ENCODE data around the gene NOX3. TPM values are rescaled to one million over a fixed set of nuclear protein-coding genes. Genes with fewer than 3 reads are reported as not detected.

NOX3 gene
- total and polyA plus RNA-seq, 2 experiments from 2014 or later, result not detected

DNA sequence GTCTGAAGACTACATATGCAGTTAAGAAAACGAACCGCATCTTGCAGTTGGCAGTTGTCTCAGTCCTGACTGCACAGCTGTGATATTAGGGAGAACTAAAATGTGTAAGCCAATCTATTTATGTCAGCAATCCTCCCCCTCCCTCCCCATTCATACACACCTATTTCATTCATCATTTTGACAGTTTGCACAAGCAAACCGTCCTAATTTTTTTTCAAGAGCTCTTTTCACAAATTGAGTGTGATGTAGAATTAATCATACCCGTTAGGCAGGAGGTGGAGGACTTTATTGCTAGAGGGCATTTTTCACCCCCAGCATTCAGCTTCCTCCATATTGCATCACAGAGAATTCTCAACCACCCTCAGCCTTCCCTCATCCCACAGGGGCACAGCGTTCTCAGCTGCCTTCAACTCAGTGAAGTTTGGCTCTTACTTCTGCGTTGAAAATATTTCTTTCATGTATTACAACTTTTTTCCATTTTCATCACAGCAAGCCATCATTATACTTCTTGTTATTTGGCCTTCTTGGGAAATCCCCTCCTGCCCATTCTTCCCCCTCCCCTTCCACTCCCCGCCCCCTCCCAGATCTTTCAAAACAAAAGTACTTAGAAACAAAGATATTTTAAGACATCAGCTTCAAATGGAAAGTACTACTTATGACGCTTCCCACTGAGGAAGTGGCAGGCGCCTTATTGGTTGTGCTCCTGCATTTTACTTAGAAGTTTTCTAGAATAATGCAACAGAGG lies 37.5 kb downstream of the NOX3 start:
- H3K36me3 Mint-ChIP-seq (ENCODE audit: low read depth), result no peaks in the 10 kb centered on the region
- Histone ChIP-seq H3K79me2 (replicated peaks; ENCODE audit: insufficient read depth) (no peaks in the 10 kb centered on the region), H3K4me2 (peak overlapping the region; percentile 21; the same call in 1 of the 2 replicates), H3K36me3 (ENCODE audit: insufficient read depth) (no peaks in the 10 kb centered on the region), H3K4me1 (ENCODE audit: insufficient read depth) (peaks cover 19% of the 10 kb centered on the region), H3K27ac (ENCODE audit: low read depth) (peak overlapping the region; percentile 13; the same call in 1 of the 2 replicates), H3K27me3 (ENCODE audit: insufficient read depth) (no peaks in the 10 kb centered on the region), H3K4me3 (0 out of 2 replicates have a peak overlapping the region, but pooled peaks have one; percentile 6), H4K20me1 (replicated peaks; ENCODE audit: insufficient read depth) (no peaks in the 10 kb centered on the region), H3F3A (replicated peaks; ENCODE audit: low read depth) (no peaks in the 10 kb centered on the region), H3K9me2 (ENCODE audit: insufficient read depth) (no peaks in the 10 kb centered on the region), H2AFZ (peak overlapping the region; percentile 58; the same call in 1 of the 2 replicates)
- ATAC-seq (peak; percentile 38; the same call in 2 of the 3 replicates), DNase-seq (ENCODE audit: low spot score) (peak; percentile 24)
- peaks cover 39% of the 10 kb centered on the region for H3K4me1 Mint-ChIP-seq
- no peaks in the 10 kb centered on the region for H3K9me3 Mint-ChIP-seq
- peak overlapping the region; percentile 78 for H3K27ac Mint-ChIP-seq
- peaks cover 3% of the 10 kb centered on the region for H3K27me3 Mint-ChIP-seq (ENCODE audit: insufficient read depth, low read depth, poor library complexity)
- TF ChIP-seq, protein P1, sequence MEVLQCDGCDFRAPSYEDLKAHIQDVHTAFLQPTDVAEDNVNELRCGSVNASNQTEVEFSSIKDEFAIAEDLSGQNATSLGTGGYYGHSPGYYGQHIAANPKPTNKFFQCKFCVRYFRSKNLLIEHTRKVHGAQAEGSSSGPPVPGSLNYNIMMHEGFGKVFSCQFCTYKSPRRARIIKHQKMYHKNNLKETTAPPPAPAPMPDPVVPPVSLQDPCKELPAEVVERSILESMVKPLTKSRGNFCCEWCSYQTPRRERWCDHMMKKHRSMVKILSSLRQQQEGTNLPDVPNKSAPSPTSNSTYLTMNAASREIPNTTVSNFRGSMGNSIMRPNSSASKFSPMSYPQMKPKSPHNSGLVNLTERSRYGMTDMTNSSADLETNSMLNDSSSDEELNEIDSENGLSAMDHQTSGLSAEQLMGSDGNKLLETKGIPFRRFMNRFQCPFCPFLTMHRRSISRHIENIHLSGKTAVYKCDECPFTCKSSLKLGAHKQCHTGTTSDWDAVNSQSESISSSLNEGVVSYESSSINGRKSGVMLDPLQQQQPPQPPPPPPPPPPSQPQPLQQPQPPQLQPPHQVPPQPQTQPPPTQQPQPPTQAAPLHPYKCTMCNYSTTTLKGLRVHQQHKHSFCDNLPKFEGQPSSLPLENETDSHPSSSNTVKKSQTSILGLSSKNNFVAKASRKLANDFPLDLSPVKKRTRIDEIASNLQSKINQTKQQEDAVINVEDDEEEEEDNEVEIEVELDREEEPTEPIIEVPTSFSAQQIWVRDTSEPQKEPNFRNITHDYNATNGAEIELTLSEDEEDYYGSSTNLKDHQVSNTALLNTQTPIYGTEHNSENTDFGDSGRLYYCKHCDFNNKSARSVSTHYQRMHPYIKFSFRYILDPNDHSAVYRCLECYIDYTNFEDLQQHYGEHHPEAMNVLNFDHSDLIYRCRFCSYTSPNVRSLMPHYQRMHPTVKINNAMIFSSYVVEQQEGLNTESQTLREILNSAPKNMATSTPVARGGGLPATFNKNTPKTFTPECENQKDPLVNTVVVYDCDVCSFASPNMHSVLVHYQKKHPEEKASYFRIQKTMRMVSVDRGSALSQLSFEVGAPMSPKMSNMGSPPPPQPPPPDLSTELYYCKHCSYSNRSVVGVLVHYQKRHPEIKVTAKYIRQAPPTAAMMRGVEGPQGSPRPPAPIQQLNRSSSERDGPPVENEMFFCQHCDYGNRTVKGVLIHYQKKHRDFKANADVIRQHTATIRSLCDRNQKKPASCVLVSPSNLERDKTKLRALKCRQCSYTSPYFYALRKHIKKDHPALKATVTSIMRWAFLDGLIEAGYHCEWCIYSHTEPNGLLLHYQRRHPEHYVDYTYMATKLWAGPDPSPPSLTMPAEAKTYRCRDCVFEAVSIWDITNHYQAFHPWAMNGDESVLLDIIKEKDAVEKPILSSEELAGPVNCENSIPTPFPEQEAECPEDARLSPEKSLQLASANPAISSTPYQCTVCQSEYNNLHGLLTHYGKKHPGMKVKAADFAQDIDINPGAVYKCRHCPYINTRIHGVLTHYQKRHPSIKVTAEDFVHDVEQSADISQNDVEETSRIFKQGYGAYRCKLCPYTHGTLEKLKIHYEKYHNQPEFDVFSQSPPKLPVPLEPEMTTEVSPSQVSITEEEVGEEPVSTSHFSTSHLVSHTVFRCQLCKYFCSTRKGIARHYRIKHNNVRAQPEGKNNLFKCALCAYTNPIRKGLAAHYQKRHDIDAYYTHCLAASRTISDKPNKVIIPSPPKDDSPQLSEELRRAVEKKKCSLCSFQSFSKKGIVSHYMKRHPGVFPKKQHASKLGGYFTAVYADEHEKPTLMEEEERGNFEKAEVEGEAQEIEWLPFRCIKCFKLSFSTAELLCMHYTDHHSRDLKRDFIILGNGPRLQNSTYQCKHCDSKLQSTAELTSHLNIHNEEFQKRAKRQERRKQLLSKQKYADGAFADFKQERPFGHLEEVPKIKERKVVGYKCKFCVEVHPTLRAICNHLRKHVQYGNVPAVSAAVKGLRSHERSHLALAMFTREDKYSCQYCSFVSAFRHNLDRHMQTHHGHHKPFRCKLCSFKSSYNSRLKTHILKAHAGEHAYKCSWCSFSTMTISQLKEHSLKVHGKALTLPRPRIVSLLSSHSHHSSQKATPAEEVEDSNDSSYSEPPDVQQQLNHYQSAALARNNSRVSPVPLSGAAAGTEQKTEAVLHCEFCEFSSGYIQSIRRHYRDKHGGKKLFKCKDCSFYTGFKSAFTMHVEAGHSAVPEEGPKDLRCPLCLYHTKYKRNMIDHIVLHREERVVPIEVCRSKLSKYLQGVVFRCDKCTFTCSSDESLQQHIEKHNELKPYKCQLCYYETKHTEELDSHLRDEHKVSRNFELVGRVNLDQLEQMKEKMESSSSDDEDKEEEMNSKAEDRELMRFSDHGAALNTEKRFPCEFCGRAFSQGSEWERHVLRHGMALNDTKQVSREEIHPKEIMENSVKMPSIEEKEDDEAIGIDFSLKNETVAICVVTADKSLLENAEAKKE (CRISPR knock-in tag; IDR thresholded peaks at IDR 0.05), result no peak
- TF ChIP-seq ZNF114 (CRISPR knock-in tag; IDR thresholded peaks at IDR 0.05) (no peak), CREB1 (CRISPR knock-in tag; IDR thresholded peaks at IDR 0.05; ENCODE audit: low read depth) (no peak), POLR2AphosphoS5 (IDR thresholded peaks at IDR 0.05; ENCODE audit: low read depth) (no peak), NANOG (IDR thresholded peaks at IDR 0.05; ENCODE audit: borderline replicate concordance) (no peak), ZNF331 (CRISPR knock-in tag; IDR thresholded peaks at IDR 0.05; ENCODE audit: low read depth) (no peak)
- TF ChIP-seq, protein P2, sequence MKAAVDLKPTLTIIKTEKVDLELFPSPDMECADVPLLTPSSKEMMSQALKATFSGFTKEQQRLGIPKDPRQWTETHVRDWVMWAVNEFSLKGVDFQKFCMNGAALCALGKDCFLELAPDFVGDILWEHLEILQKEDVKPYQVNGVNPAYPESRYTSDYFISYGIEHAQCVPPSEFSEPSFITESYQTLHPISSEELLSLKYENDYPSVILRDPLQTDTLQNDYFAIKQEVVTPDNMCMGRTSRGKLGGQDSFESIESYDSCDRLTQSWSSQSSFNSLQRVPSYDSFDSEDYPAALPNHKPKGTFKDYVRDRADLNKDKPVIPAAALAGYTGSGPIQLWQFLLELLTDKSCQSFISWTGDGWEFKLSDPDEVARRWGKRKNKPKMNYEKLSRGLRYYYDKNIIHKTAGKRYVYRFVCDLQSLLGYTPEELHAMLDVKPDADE (IDR thresholded peaks at IDR 0.05), result no peak
- H3K4me3 Mint-ChIP-seq, result no peak overlapping the region
